Upper lobe of left lung (tissue), 4 donors: ENCODE results near the gene RABGAP1.

ENCODE experiments used
- CTCF ChIP-seq, 6 experiments: fragments of 450-650 bp in 4 of 6; fragments of 200-600 bp in 2 of 6; sonication (generic) in 2 of 6; IDR thresholded peaks; one replicate each; pipeline ENCODE4 v1.5.1; 2016 to 2019; ENCODE audit warnings: antibody characterized with exemption in 6 of 6
- EP300 ChIP-seq, 4 donors: sonication (generic); formaldehyde crosslinking; IDR thresholded peaks; one replicate each; pipeline ENCODE4 v1.5.1; 2017; ENCODE audit warnings: antibody characterized with exemption in 4 of 4, control low read depth in 2 of 4
- POLR2A ChIP-seq, 4 donors: fragments of 450-650 bp; IDR thresholded peaks; one replicate each; pipeline ENCODE4 v1.5.1; 2016 to 2017; ENCODE audit warnings: antibody characterized with exemption in 4 of 4, mild to moderate bottlenecking in 2 of 4
- POLR2AphosphoS5 ChIP-seq, 2 donors: sonication (generic); formaldehyde crosslinking; IDR thresholded peaks; one replicate each; pipeline ENCODE4 v1.5.1; 2017; ENCODE audit warnings: antibody characterized with exemption in 2 of 2

GRCh38 chr9:123011380-123011779 lies 70.6 kb downstream of the RABGAP1 start:
- TF ChIP-seq POLR2AphosphoS5 (IDR thresholded peaks at IDR 0.05) (no peak), CTCF (IDR thresholded peaks at IDR 0.05) (no peak), EP300 (IDR thresholded peaks at IDR 0.05) (no peak), POLR2A (IDR thresholded peaks at IDR 0.05) (no peak)
